HCT116 (cell line): Measurements from ENCODE around the gene CD9. TPM values are rescaled to one million over a fixed set of nuclear protein-coding genes. Genes with fewer than 3 reads are reported as not detected.

Experiments used
- ATAC-seq: fragments of 200-7000 bp; cut with Tn5 transposase; 2 replicates; pipeline ENCODE4 v1.9.1; 2020; ENCODE audit warnings: mild to moderate bottlenecking, moderate library complexity
- BruUV-seq: library from RNA; stranded (reverse); fragments of 400-500 nt; replicated peaks from 2 replicates; lab custom pipeline; 2021; lab: Mats Ljungman, UMichigan
- CTCF ChIA-PET: fragments of 300-600 bp; sonication (Branson Sonifier 250); formaldehyde crosslinking; loops from one replicate; lab custom pipeline; 2021; ENCODE audit warnings: antibody characterized with exemption; lab: Charles Lee
- POLR2A ChIA-PET: fragments of 300-600, 350-600 bp; sonication (Branson Sonifier 250); formaldehyde crosslinking; loops from one replicate; lab custom pipeline; 2021; ENCODE audit warnings: antibody characterized with exemption; lab: Charles Lee
- RAD21 ChIA-PET, 2 experiments: fragments of 300-600 bp; sonication (Branson Sonifier 250); formaldehyde crosslinking; loops; one replicate each; lab custom pipeline; 2023; ENCODE audit warnings: low total read pairs in 2 of 2; ENCODE audit not compliant: uncharacterized antibody in 2 of 2, unreplicated experiment in 2 of 2, low non-redundant PET in 1 of 2; lab: Charles Lee
- DNase-seq: peaks from one replicate; pipeline ENCODE4 v3.0.0-alpha.2; 2010; ENCODE audit warnings: low read depth, low spot score
- H2AFZ ChIP-seq: fragments of 200-600 bp; shearing (Covaris generic), sonication (generic); 2 replicates; pipeline ENCODE4 v1.6.1; 2017; ENCODE audit warnings: low read depth, mixed run types, mixed read lengths, antibody characterized with exemption, low read length; ENCODE audit not compliant: poor library complexity, severe bottlenecking
- H3K27ac ChIP-seq: 2 replicates; pipeline ENCODE4 v1.5.1; 2012; ENCODE audit warnings: low read depth, low read length
- H3K27me3 ChIP-seq: fragments of 200-600 bp; sonication (generic); 2 replicates; pipeline ENCODE4 v1.6.1; 2016; ENCODE audit warnings: mixed run types, low read length, mixed read lengths; ENCODE audit not compliant: insufficient read depth
- H3K36me3 ChIP-seq, 2 experiments: fragments of 200-500 bp in 1 of 2; fragments of 200-600 bp in 1 of 2; sonication (Bioruptor generic) in 1 of 2; sonication (generic) in 1 of 2; 2 replicates each; pipeline versions ENCODE4 v1.5.1 to v1.6.1; 2014 to 2016; ENCODE audit warnings: low read length in 2 of 2, inconsistent platforms in 1 of 2, mixed read lengths in 1 of 2, mixed run types in 1 of 2; ENCODE audit not compliant: insufficient read depth in 2 of 2, control insufficient read depth in 1 of 2
- H3K4me1 ChIP-seq, 2 experiments: fragments of 200-600 bp in 1 of 2; sonication (generic) in 1 of 2; 2 replicates each; pipeline versions ENCODE4 v1.5.1 to v1.6.1; 2012 to 2017; ENCODE audit warnings: low read length in 2 of 2, inconsistent platforms in 1 of 2, mild to moderate bottlenecking in 1 of 2, mixed read lengths in 1 of 2, mixed run types in 1 of 2, moderate library complexity in 1 of 2; ENCODE audit not compliant: insufficient read depth in 2 of 2, control insufficient read depth in 1 of 2
- H3K4me2 ChIP-seq: fragments of 200-600 bp; sonication (generic); 2 replicates; pipeline ENCODE4 v1.6.1; 2017; ENCODE audit warnings: mixed run types, low read length, mixed read lengths
- H3K4me3 ChIP-seq, 2 experiments: fragments of 200-600 bp in 1 of 2; sonication (generic) in 1 of 2; replicated peaks in 1 of 2; 2 replicates each; pipeline ENCODE4 v1.5.1; 2011 to 2016; ENCODE audit warnings: low read length in 2 of 2, control low read depth in 1 of 2, low read depth in 1 of 2, mild to moderate bottlenecking in 1 of 2, mixed read lengths in 1 of 2, mixed run types in 1 of 2
- H3K79me2 ChIP-seq: fragments of 200-600 bp; sonication (generic); 2 replicates; pipeline ENCODE4 v1.6.1; 2017; ENCODE audit warnings: mild to moderate bottlenecking, mixed run types, low read length, moderate library complexity, mixed read lengths; ENCODE audit not compliant: insufficient read depth
- H3K9ac ChIP-seq: fragments of 200-600 bp; sonication (generic); 2 replicates; pipeline ENCODE4 v1.6.1; 2016; ENCODE audit warnings: low read length, mixed read lengths
- H3K9me2 ChIP-seq: fragments of 200-600 bp; sonication (generic), shearing (Covaris generic); 2 replicates; pipeline ENCODE4 v1.6.1; 2017; ENCODE audit warnings: mixed run types, mild to moderate bottlenecking, moderate library complexity; ENCODE audit not compliant: insufficient read depth
- H3K9me3 ChIP-seq, 2 experiments: fragments of 200-500 bp in 1 of 2; fragments of 200-600 bp in 1 of 2; sonication (Bioruptor generic) in 1 of 2; sonication (generic) in 1 of 2; 2 replicates each; pipeline ENCODE4 v1.6.1; 2014 to 2017; ENCODE audit warnings: low read length in 2 of 2, mixed read lengths in 2 of 2, inconsistent platforms in 1 of 2, low read depth in 1 of 2, mild to moderate bottlenecking in 1 of 2, mixed run types in 1 of 2, moderate library complexity in 1 of 2; ENCODE audit not compliant: control insufficient read depth in 1 of 2, insufficient read depth in 1 of 2
- H4K20me1 ChIP-seq: fragments of 200-600 bp; sonication (generic), shearing (Covaris generic); 2 replicates; pipeline ENCODE4 v1.6.1; 2017; ENCODE audit warnings: mixed run types, mild to moderate bottlenecking, moderate library complexity; ENCODE audit not compliant: insufficient read depth
- CBX3 ChIP-seq: IDR thresholded peaks from 2 replicates; pipeline ENCODE4 v1.6.1; 2012; ENCODE audit warnings: low read depth
- CEBPB ChIP-seq: IDR thresholded peaks from 2 replicates; pipeline ENCODE4 v1.6.1; 2012; ENCODE audit warnings: low read depth
- EGR1 ChIP-seq: IDR thresholded peaks from 2 replicates; pipeline ENCODE4 v1.6.1; 2012; ENCODE audit warnings: low read depth
- ELF1 ChIP-seq: IDR thresholded peaks from 2 replicates; pipeline ENCODE4 v1.6.1; 2012; ENCODE audit warnings: low read depth, borderline replicate concordance
- EZH2phosphoT487 ChIP-seq: fragments of 200-600 bp; IDR thresholded peaks from 2 replicates; pipeline ENCODE4 v1.6.1; 2018; ENCODE audit warnings: antibody characterized with exemption, borderline replicate concordance
- FOSL1 ChIP-seq: IDR thresholded peaks from 2 replicates; pipeline ENCODE4 v1.6.1; 2012; ENCODE audit warnings: low read depth
- JUND ChIP-seq: IDR thresholded peaks from 2 replicates; pipeline ENCODE4 v1.6.1; 2012
- POLR2A ChIP-seq: IDR thresholded peaks from 2 replicates; pipeline ENCODE4 v1.7.0; 2011; ENCODE audit warnings: borderline replicate concordance; ENCODE audit not compliant: insufficient read depth, insufficient read length; ENCODE audit errors: extremely low read depth
- POLR2AphosphoS5 ChIP-seq: IDR thresholded peaks from 2 replicates; pipeline ENCODE4 v1.6.1; 2011; ENCODE audit warnings: mild to moderate bottlenecking, low read depth, low read length, moderate library complexity
- RAD21 ChIP-seq: IDR thresholded peaks from 2 replicates; pipeline ENCODE4 v1.6.1; 2012; ENCODE audit warnings: low read depth, mild to moderate bottlenecking
- SIN3A ChIP-seq: IDR thresholded peaks from 2 replicates; pipeline ENCODE4 v1.6.1; 2012; ENCODE audit warnings: low read depth
- SP1 ChIP-seq: IDR thresholded peaks from 2 replicates; pipeline ENCODE4 v1.6.1; 2012; ENCODE audit warnings: low read depth
- SRF ChIP-seq: IDR thresholded peaks from 2 replicates; pipeline ENCODE4 v1.6.1; 2012; ENCODE audit warnings: low read depth
- TCF7L2 ChIP-seq: IDR thresholded peaks from 2 replicates; pipeline ENCODE4 v1.7.0; 2011; ENCODE audit warnings: borderline replicate concordance, inconsistent platforms; ENCODE audit not compliant: insufficient read depth, insufficient read length; ENCODE audit errors: extremely low read depth
- ZFX ChIP-seq: fragments of 450-650 bp; IDR thresholded peaks from 2 replicates; pipeline ENCODE4 v1.6.1; 2017
- ZNF274 ChIP-seq: fragments of 200-500 bp; sonication (Bioruptor generic); IDR thresholded peaks from 2 replicates; pipeline ENCODE4 v1.6.1; 2014; ENCODE audit warnings: mild to moderate bottlenecking, low read depth, low read length, inconsistent platforms
- intact Hi-C: fragments of 100-400 bp; cut with micrococcal nuclease; formaldehyde crosslinking; loops from 2 replicates; pipeline ENCODE4 v1.10.0; 2022
- total RNA-seq: library from RNA; stranded (reverse); gene quantifications from one replicate; pipeline ENCODE4 v1.2.1, GENCODE V29; 2021; ENCODE audit not compliant: unreplicated experiment
- TF ChIP-seq, protein P1 (sequence below): IDR thresholded peaks from 2 replicates; pipeline ENCODE4 v1.6.1; 2012; ENCODE audit warnings: low read depth
- TF ChIP-seq, protein P2 (sequence below), 3 experiments: fragments of 200-600 bp in 1 of 3; sonication (generic) in 1 of 3; IDR thresholded peaks in 2 of 3; conservative IDR thresholded peaks in 1 of 3; 2 replicates each; pipeline ENCODE4 v1.5.1; 2012 to 2017; ENCODE audit warnings: low read depth in 2 of 3, low read length in 2 of 3, antibody characterized with exemption in 1 of 3, borderline replicate concordance in 1 of 3, control low read depth in 1 of 3, mild to moderate bottlenecking in 1 of 3, mixed read lengths in 1 of 3, mixed run types in 1 of 3, moderate library complexity in 1 of 3; ENCODE audit not compliant: insufficient read depth in 1 of 3
- TF ChIP-seq, protein P3 (sequence below): IDR thresholded peaks from 2 replicates; pipeline ENCODE4 v1.6.1; 2011; ENCODE audit warnings: mild to moderate bottlenecking, low read length, moderate library complexity; ENCODE audit not compliant: insufficient replicate concordance; ENCODE audit errors: extremely low read depth
- TF ChIP-seq, protein P4 (sequence below): IDR thresholded peaks from 2 replicates; pipeline ENCODE4 v1.6.1; 2012

The CD9 gene
- total RNA-seq, 1 experiment from 2014 or later: 182 TPM

DNA sequence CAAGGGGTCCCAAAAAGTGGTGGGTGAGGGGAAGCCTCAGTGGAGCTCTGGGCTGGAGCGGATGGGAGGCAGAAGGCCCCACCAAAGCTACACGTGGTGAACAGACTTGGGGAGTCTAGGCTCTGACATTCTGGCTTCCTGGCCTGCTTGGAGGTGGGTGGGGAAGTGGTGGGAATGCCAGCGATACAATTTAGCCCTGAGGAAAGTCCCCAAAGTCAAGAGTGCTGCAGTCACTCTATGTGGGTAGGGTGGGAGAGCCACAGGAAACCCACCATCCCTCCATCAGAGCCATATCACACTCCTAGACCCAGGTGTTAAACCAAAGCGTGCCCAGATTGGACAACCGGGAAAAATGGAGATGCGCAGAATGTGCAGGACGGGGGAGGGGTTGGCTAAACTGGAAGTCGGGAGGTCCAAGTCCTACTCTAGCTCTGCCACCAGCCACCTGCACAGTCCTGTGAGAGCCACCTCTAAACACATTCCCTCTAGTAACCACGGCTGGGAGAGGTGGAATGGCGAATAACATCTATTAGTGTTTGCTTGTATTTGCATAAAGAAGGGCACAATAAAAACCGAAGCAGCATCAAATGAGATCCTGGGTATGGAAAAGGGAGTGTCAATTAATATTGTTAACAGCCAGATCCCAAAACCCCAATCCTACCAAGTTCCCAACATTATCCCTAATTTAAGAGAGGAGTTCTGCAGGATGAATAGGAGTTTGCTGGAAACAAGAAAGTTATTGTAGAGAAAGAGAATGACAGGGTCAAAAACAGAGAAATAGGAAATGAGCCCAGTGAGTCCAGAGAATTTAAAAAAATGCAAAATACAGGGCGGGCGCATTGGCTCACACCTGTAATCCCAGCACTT is 14.0 kb upstream of the CD9 start:
- ATAC-seq: no peak
- no peak for DNase-seq
- Histone ChIP-seq H2AFZ (no peak overlapping the region), H3K36me3 (no peaks in the 10 kb centered on the region), H4K20me1 (no peaks in the 10 kb centered on the region), H3K9ac (no peak overlapping the region), H3K4me3 (no peak overlapping the region), H3K4me2 (no peak overlapping the region), H3K9me3 (no peaks in the 10 kb centered on the region), H3K4me1 (peaks cover 6 to 31% of the 10 kb centered on the region in 2 experiments; a peak in 3 of 4 replicates), H3K9me2 (no peaks in the 10 kb centered on the region), H3K27me3 (no peaks in the 10 kb centered on the region), H3K79me2 (no peaks in the 10 kb centered on the region), H3K27ac (no peak overlapping the region)
- intact Hi-C loops: no loop called here
- BruUV-seq: no TSS peak
- ChIA-PET CTCF (no interaction called here), RAD21 (no interaction called here), POLR2A (no interaction called here)
- TF ChIP-seq ZFX (no peak), TCF7L2 (no peak), SRF (no peak), CBX3 (no peak), RAD21 (no peak), CEBPB (no peak), ZNF274 (no peak), SIN3A (no peak), JUND (no peak), POLR2A (no peak), EGR1 (no peak), SP1 (no peak), FOSL1 (no peak), POLR2AphosphoS5 (no peak), ELF1 (no peak), EZH2phosphoT487 (no peak)
- TF ChIP-seq, protein P1, sequence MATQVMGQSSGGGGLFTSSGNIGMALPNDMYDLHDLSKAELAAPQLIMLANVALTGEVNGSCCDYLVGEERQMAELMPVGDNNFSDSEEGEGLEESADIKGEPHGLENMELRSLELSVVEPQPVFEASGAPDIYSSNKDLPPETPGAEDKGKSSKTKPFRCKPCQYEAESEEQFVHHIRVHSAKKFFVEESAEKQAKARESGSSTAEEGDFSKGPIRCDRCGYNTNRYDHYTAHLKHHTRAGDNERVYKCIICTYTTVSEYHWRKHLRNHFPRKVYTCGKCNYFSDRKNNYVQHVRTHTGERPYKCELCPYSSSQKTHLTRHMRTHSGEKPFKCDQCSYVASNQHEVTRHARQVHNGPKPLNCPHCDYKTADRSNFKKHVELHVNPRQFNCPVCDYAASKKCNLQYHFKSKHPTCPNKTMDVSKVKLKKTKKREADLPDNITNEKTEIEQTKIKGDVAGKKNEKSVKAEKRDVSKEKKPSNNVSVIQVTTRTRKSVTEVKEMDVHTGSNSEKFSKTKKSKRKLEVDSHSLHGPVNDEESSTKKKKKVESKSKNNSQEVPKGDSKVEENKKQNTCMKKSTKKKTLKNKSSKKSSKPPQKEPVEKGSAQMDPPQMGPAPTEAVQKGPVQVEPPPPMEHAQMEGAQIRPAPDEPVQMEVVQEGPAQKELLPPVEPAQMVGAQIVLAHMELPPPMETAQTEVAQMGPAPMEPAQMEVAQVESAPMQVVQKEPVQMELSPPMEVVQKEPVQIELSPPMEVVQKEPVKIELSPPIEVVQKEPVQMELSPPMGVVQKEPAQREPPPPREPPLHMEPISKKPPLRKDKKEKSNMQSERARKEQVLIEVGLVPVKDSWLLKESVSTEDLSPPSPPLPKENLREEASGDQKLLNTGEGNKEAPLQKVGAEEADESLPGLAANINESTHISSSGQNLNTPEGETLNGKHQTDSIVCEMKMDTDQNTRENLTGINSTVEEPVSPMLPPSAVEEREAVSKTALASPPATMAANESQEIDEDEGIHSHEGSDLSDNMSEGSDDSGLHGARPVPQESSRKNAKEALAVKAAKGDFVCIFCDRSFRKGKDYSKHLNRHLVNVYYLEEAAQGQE: no peak
- TF ChIP-seq, protein P2, sequence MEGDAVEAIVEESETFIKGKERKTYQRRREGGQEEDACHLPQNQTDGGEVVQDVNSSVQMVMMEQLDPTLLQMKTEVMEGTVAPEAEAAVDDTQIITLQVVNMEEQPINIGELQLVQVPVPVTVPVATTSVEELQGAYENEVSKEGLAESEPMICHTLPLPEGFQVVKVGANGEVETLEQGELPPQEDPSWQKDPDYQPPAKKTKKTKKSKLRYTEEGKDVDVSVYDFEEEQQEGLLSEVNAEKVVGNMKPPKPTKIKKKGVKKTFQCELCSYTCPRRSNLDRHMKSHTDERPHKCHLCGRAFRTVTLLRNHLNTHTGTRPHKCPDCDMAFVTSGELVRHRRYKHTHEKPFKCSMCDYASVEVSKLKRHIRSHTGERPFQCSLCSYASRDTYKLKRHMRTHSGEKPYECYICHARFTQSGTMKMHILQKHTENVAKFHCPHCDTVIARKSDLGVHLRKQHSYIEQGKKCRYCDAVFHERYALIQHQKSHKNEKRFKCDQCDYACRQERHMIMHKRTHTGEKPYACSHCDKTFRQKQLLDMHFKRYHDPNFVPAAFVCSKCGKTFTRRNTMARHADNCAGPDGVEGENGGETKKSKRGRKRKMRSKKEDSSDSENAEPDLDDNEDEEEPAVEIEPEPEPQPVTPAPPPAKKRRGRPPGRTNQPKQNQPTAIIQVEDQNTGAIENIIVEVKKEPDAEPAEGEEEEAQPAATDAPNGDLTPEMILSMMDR (IDR thresholded peaks at IDR 0.05 in 2 of 3, conservative IDR thresholded peaks at IDR 0.05 in 1 of 3; ENCODE audit: borderline replicate concordance in 1 of 3, insufficient read depth in 1 of 3, low read depth in 2 of 3, low read length in 2 of 3): no peak
- TF ChIP-seq, protein P3, sequence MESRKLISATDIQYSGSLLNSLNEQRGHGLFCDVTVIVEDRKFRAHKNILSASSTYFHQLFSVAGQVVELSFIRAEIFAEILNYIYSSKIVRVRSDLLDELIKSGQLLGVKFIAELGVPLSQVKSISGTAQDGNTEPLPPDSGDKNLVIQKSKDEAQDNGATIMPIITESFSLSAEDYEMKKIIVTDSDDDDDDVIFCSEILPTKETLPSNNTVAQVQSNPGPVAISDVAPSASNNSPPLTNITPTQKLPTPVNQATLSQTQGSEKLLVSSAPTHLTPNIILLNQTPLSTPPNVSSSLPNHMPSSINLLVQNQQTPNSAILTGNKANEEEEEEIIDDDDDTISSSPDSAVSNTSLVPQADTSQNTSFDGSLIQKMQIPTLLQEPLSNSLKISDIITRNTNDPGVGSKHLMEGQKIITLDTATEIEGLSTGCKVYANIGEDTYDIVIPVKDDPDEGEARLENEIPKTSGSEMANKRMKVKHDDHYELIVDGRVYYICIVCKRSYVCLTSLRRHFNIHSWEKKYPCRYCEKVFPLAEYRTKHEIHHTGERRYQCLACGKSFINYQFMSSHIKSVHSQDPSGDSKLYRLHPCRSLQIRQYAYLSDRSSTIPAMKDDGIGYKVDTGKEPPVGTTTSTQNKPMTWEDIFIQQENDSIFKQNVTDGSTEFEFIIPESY: no peak
- TF ChIP-seq, protein P4, sequence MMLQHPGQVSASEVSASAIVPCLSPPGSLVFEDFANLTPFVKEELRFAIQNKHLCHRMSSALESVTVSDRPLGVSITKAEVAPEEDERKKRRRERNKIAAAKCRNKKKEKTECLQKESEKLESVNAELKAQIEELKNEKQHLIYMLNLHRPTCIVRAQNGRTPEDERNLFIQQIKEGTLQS: no peak
